NCI-H128 (cell line): ENCODE data around the gene KLB.

Experiments used
- DNase-seq: peaks from one replicate; lab custom pipeline; 2025; ENCODE audit not compliant: unreplicated experiment; lab: John Stamatoyannopoulos, UW

The KLB gene

GRCh38 chr4:39458505-39459300 is 52.0 kb downstream of the KLB start, which contains the start of the genes LIAS and RPL9:
TSS of gene LIAS (plus strand) at chr4:39459056. CDS start at chr4:39459118, 62 bp downstream.
TSS of gene RPL9 (minus strand) at chr4:39458922. CDS start at chr4:39458439, 483 bp downstream.
- peak; percentile 80 for DNase-seq

DNA sequence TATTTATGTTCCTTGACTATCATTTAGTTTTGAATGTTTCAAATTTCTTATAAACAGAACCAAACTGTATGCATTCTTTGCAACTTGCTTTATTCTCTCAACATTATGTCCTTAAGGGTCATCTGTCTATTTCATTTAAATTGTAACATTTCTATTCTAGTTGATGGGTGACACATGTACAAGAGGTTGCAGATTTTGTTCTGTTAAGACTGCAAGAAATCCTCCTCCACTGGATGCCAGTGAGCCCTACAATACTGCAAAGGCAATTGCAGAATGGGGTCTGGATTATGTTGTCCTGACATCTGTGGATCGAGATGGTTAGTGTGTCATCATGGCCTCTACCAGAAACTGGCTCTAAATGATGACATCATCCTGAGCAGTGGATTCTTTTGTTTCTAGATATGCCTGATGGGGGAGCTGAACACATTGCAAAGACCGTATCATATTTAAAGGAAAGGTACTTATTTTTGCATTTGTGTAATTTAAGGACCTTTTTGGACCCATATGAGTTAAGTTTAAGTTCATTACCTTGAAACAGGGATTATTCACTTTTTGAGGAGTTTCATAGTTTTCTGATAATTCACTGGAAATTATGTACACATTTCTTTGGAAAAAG is 58.3 kb downstream of the KLB start:
- DNase-seq, result no peak

GRCh38 chr4:39466747-39467146 is 60.0 kb downstream of the KLB start:
- no peak for DNase-seq

DNA sequence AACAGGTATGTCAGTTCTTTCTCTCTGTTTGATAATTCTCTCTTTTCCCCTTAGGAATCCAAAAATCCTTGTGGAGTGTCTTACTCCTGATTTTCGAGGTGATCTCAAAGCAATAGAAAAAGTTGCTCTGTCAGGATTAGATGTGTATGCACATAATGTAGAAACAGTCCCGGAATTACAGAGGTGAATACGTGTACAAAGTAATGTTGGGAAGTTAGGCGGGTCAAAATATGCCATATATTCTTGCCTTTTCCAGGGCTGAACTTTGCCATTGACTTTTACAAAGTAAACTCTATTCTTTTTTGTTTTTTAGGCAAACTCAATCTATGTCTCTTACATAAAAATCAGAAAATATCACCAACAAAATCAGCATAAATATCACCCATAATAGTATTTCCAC is 60.7 kb downstream of the KLB start:
- DNase-seq, result no peak

DNA sequence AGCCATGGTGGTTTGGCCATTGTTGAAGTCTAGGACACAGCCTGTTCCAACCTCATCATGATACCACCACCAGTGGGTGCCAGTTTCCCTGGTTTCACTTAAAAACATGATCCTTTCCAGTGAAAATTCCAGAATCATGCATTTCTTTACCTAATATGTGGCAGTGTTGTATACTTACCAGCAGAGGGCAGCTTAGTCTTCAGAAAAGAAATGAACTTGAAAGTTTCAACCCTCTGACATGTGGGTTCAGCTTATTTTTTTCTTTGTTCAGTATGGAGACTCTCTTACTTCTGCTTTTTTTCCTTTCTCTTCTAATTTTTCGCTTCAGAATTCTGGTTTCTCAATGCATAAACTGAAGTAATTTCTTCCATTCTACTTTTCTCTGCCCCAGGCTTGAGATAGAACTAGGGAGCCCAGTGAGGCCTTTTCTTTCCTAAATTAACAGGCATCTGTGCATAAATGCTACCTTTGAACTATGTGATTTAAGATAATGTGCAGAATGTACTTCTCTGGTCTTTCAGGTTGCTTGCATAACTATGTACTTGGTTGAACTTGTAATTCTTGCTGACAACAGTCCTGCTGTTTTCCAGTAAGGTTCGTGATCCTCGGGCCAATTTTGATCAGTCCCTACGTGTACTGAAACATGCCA is 62.8 kb downstream of the KLB start:
- DNase-seq, result peak; percentile 6

DNA sequence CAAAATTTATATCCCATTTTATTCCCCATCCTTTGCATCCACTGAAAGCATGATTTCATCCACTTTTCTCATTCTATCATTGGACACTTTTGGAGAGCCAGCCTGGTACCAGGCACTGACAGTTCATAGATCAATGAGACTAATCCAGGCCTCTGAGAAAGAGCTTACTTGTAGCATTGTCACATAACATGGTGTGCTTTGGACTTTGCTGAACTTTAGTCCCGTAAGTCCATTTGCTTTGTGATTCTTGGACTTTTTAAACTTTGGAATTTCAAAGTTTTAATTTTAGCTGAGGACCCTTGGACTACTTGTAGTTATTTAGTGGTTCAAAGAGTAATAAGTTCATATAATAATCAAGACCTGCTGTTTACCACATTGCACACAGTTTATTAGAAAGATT is 63.7 kb downstream of the KLB start:
- DNase-seq, result no peak

DNA sequence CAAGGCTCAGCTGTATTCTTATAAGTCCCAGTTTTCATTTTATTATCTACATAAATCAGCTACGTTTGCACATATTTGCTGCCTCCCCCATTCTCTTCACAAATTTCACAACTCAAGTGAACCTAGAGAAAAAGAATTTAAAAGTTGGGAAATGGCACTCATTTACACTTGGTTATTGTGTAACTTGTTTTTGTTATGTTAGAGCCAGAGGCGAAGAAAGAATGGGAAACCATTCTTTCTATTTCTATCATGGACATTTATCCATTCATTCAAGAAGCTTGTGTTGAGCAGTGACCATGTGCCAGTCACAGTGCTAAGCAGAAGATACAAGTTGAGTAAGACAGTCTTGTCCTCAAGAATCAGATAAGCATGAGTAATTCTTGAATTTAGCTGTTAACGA is 65.7 kb downstream of the KLB start:
- no peak for DNase-seq

DNA sequence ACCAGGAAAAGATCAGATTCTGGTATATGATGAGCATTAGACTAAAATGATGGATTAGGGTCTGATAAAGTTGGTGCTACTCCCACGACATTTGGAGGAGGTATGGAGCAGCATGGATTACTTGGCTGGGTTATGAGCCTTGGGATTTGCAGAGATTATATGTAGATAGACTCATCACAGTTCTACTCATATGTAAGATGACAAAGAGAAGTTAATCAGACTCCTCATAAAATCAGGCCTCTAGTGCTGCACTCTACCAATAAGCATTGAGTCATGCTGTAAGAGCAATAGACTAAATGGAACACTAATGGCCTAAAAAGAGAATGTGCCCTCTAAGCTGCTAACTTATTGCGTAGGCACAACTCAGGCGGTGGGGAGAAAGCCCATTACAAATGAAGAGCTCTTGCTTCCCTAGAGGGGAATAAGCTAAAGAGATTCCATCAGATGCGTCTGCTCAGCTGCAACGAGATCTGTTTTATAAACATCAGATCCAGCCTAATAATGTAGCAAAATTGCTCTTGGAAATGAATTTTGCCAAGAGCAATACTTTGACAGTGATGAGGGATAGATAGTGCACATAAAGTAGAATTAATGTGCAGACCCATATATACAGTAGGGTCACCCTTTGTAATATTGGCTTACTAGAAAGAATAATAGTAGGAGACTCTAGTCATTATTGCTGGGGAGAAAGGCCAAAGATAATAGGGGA is 69.6 kb downstream of the KLB start:
- no peak for DNase-seq

- DNase-seq, result no peak
Measured at GRCh38 chr4:39480251-39480650, 73.5 kb downstream of the KLB start.

DNA sequence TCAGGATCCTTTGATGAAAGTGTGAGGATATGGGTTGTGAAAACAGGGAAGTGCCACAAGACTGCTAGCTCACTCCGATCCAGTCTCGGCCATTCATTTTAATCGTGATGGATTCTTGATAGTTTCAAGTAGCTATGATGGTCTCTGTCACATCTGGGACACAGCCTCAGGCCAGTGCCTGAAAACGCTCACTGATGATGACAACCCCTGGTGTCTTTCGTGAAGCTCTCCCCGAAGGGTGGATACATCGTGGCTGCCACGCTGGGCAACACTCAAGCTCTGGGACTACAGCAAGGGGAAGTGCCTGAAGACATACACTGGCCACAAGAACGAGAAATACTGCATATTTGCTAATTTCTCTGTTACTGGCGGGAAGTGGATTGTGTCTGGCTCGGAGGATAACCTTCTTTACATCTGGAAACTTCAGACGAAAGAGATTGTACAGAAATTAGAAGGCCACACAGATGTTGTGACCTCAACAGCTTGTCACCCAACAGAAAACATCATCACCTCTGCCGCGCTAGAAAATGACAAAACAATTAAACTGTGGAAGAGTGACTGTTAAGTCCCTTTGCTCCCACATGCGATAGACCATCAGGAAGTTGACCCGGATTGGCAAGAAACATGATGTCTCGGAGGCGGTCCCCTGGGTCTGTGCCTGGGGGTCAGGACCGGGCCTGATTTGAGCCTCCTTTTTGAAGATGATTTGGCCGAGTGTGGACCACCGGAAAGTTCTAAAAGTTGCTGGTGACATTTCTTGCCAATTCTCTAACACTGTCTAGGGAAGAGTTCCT is 74.4 kb downstream of the KLB start:
- DNase-seq, result no peak

DNA sequence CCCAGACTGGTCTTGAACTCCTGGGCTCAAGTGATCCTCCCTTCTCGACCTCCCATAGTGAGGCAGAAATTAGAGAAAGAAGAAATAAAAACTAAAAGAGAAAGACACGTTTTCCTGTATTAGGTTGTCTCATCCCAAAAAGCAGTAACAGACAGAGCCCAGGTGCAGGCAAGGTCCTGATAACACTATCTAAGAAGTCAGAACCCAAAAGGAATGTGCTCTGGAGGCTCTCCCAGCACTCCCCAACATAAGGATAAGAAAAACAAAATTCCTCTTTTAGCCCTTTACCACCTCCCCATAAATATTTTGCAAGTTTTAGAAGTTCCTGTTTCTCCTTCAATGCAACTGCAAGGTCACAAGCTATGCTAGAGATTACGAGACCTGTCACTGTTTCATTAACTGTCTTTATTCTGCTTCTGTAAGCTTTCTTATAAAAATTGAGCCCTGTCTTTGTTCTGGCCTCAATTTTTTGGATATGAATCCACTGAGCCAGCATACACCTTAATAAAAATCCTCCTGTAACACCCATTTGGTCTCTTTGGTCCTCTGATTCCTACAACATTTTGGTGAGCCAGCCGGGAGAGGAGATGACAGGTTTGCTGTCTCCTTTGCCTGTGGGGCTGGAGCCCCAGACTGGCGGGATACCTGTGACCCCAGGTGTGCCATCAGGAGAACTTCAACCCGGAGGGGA is 78.0 kb downstream of the KLB start:
- DNase-seq, result no peak

DNA sequence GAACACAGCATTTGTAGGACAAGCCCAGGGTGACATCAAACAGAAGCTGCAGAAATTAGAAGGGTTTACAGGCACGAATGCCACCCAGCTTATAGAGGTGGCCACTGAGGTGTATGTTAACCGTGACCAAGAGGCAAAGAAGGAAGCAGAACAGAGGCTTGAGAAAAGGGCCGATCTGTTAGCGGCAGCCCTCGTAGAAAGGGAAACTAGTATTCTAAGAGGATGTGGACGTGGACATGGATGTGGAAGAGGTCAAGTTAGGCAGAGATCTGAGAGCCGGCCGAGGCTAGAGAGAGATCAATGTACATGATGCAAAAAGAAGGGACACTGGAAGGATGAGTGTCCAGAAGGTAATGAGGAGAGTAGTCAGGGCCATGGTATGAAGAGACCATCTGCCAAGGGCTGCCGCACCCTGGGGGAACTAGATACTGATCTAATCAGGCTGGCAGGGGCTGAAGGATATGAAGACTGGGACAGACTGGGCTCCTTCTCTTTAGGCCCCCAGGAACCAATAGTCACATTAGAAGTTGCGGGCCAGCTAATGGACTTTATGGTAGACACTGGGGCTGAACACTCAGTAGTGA is 79.6 kb downstream of the KLB start:
- DNase-seq, result no peak

- no peak for DNase-seq
Measured at GRCh38 chr4:39490322-39490721, 83.6 kb downstream of the KLB start.

DNA sequence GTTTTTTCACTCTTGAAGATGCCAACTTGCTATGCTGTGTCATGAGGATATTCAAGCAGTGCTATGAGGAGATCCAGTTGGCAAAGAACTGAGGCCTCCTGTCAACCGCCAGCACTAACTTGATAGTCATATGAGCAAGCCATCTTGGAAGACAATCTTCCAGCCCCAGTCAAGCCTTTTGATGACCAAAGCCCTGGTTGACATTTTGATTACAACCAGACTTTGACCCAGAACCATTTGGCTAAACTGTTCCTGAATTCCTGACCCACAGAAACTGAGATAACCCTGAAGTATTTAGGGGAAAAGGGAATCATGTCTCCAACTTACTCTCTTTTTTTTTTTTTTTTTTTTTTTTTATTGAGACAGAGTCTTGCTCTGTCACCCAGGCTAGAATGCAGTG is 87.6 kb downstream of the KLB start:
- no peak for DNase-seq

- no peak for DNase-seq
Measured at GRCh38 chr4:39495446-39496213, 88.9 kb downstream of the KLB start.

DNA sequence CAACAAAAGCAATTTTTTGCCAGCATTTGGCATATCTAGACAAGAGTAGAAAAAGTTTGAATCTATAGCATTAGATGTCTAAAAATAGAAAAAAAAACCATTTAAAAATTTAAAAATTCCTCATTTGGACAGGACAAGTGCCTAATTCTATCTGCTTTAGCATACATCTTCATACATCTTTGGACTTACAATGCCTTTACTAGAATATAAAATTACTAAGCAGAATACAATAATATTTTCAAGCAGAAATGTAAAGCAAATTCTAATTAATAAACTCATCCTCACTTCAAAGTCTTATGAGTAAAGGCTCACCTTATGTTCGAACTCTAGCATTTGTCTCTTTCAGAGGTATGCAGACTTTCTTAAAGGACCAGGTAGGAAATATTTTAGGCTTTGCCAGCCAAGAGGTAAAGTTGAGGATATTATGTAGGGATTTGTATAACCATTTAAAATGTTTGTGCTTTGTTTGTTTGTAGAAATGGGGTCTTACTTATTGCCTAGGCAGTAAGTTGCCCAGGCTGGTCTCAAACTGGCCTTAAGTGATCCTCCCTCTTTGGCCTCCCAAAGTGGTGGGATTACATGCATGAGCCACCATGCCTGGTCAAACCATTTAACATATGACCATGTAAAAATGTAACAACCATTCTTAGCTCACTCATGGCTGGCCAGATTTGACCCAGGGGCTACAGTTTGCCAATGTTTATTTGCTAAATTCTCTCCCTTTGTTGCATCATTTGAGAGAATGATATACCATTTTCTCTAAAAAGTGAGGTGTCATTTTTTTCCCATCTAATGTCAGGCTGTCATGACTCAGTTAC is 91.4 kb downstream of the KLB start:
- no peak for DNase-seq

- no peak for DNase-seq
Measured at GRCh38 chr4:39498727-39499020, 91.9 kb downstream of the KLB start.
